K562 (cell line): ENCODE results near the gene DOK3. TPM values are rescaled to one million over a fixed set of nuclear protein-coding genes. Genes with fewer than 3 reads are reported as not detected.

Experiments
- CHD2 ChIP-seq: IDR thresholded peaks from 2 replicates; pipeline ENCODE4 v1.6.1; 2011; ENCODE audit warnings: low read depth, low read length
- FOXK1 ChIP-seq: sonication (generic); formaldehyde crosslinking; IDR thresholded peaks from 2 replicates; pipeline ENCODE4 v1.8.0; 2022; ENCODE audit warnings: missing genetic modification reagents, mild to moderate bottlenecking, borderline replicate concordance
- GATAD2A ChIP-seq: fragments of 450-650 bp; IDR thresholded peaks from 2 replicates; pipeline ENCODE4 v1.6.1; 2017
- MAFF ChIP-seq: IDR thresholded peaks from 2 replicates; pipeline ENCODE4 v1.6.1; 2012; ENCODE audit warnings: low read length, improper control_type of control experiment
- NR3C1 ChIP-seq: sonication (generic); formaldehyde crosslinking; IDR thresholded peaks from 2 replicates; pipeline ENCODE4 v1.8.1; 2022; ENCODE audit warnings: missing genetic modification reagents
- TRIM28 ChIP-seq: fragments of 450-650 bp; IDR thresholded peaks from 2 replicates; pipeline ENCODE4 v1.6.1; 2017
- ZNF785 ChIP-seq: fragments of 250-450 bp; sonication (Bioruptor Pico); IDR thresholded peaks from 2 replicates; pipeline ENCODE4 v1.4.0; 2020; ENCODE audit warnings: mild to moderate bottlenecking
- polyA plus RNA-seq, 8 experiments: library from polyadenylated mRNA; depleted of rRNA in 4 of 8; stranded (reverse) in 5 of 8; unstranded in 3 of 8; fragments of >200 nt; fragmentation: Nextera tagmentation in 2 of 8; fragmentation: Illumina TruSeq in 1 of 8; extraction: Ambion mirVana in 2 of 8; extraction: Trizol in 1 of 8; gene quantifications; 2 replicates each; pipeline versions ENCODE4 v1.2.1 to v1.2.3, GENCODE V29; 2011 to 2014; ENCODE audit warnings: inconsistent platforms in 1 of 8, missing spikeins in 1 of 8
- total RNA-seq, 7 experiments: library from RNA; depleted of rRNA in 6 of 7; stranded (reverse); fragments of >200 nt in 6 of 7; fragmentation: Illumina TruSeq in 2 of 7; extraction: Trizol in 2 of 7; gene quantifications; 2 replicates each; pipeline versions ENCODE4 v1.2.1 to v1.2.3, GENCODE V29; 2011 to 2021; ENCODE audit warnings: low replicate concordance in 1 of 7
- TF ChIP-seq, protein P1 (sequence below), 2 experiments: fragments of 150-350 bp in 1 of 2; IDR thresholded peaks; 2 replicates each; pipeline ENCODE4 v1.6.1; 2012 to 2016; ENCODE audit warnings: low read depth in 2 of 2, low read length in 2 of 2, mild to moderate bottlenecking in 1 of 2, moderate library complexity in 1 of 2
- TF ChIP-seq, protein P2 (sequence below): sonication (generic); formaldehyde crosslinking; IDR thresholded peaks from 2 replicates; pipeline ENCODE4 v1.8.0; 2023; ENCODE audit warnings: missing genetic modification reagents, mild to moderate bottlenecking, borderline replicate concordance
- TF ChIP-seq, protein P3 (sequence below): fragments of 250-450 bp; sonication (Bioruptor Pico); IDR thresholded peaks from 2 replicates; pipeline ENCODE4 v1.8.0; 2022; ENCODE audit warnings: moderate library complexity, mild to moderate bottlenecking, inconsistent platforms
- TF ChIP-seq, protein P4 (sequence below): fragments of 150-350 bp; conservative IDR thresholded peaks from 2 replicates; pipeline ENCODE4 v1.6.1; 2014; ENCODE audit warnings: low read length
- TF ChIP-seq, protein P5 (sequence below), 3 experiments: IDR thresholded peaks in 2 of 3; conservative IDR thresholded peaks in 1 of 3; 2 replicates each; pipeline ENCODE4 v1.5.1; 2011 to 2012; ENCODE audit warnings: low read length in 3 of 3, mild to moderate bottlenecking in 3 of 3, control low read depth in 2 of 3, improper control_type of control experiment in 1 of 3, inconsistent platforms in 1 of 3, low read depth in 1 of 3, mixed read lengths in 1 of 3, moderate library complexity in 1 of 3; ENCODE audit not compliant: insufficient read depth in 2 of 3

The DOK3 gene
- total and polyA plus RNA-seq, 9 of the 15 experiments (the other 6 are each of a cell fraction or from before 2014, with no cell fraction given) = 1.3 to 23.0 (median 8.0) TPM

DNA sequence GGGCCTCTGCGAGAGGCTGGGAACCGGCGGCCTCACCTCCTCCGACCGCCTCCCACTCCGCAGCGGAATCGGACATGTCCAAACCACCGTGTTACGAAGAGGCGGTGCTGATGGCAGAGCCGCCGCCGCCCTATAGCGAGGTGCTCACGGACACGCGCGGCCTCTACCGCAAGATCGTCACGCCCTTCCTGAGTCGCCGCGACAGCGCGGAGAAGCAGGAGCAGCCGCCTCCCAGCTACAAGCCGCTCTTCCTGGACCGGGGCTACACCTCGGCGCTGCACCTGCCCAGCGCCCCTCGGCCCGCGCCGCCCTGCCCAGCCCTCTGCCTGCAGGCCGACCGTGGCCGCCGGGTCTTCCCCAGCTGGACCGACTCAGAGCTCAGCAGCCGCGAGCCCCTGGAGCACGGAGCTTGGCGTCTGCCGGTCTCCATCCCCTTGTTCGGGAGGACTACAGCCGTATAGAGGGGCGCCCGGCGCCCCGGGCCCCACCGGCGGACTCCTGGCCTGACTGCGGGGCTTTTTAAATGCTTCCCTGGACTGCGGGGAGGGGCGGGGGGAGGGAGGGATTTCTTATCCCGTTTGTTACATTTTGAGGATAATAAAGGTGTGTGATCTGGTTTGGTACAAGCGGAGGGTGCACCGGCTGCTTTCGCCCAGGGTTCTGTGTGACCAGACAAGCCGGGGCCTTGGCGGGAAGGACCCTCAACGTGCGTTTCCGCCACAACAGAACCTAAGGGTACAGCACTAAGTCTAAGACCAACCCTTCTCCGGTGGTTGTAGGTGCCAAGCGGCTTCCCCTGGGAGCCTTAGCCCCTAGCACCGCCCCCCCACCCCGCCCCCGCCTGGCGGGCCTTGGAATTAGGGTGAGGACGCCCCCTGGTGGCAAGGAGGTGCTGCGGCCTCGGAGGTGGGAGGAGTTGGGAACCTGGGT lies 53.7 kb downstream of the DOK3 start (continued):
- no peak for TF ChIP-seq MAFF
- TF ChIP-seq, protein P1, sequence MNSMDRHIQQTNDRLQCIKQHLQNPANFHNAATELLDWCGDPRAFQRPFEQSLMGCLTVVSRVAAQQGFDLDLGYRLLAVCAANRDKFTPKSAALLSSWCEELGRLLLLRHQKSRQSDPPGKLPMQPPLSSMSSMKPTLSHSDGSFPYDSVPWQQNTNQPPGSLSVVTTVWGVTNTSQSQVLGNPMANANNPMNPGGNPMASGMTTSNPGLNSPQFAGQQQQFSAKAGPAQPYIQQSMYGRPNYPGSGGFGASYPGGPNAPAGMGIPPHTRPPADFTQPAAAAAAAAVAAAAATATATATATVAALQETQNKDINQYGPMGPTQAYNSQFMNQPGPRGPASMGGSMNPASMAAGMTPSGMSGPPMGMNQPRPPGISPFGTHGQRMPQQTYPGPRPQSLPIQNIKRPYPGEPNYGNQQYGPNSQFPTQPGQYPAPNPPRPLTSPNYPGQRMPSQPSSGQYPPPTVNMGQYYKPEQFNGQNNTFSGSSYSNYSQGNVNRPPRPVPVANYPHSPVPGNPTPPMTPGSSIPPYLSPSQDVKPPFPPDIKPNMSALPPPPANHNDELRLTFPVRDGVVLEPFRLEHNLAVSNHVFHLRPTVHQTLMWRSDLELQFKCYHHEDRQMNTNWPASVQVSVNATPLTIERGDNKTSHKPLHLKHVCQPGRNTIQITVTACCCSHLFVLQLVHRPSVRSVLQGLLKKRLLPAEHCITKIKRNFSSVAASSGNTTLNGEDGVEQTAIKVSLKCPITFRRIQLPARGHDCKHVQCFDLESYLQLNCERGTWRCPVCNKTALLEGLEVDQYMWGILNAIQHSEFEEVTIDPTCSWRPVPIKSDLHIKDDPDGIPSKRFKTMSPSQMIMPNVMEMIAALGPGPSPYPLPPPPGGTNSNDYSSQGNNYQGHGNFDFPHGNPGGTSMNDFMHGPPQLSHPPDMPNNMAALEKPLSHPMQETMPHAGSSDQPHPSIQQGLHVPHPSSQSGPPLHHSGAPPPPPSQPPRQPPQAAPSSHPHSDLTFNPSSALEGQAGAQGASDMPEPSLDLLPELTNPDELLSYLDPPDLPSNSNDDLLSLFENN (IDR thresholded peaks at IDR 0.05; ENCODE audit: low read depth in 2 of 2, low read length in 2 of 2) = no peak
- TF ChIP-seq TRIM28 = no peak
- TF ChIP-seq, protein P2, sequence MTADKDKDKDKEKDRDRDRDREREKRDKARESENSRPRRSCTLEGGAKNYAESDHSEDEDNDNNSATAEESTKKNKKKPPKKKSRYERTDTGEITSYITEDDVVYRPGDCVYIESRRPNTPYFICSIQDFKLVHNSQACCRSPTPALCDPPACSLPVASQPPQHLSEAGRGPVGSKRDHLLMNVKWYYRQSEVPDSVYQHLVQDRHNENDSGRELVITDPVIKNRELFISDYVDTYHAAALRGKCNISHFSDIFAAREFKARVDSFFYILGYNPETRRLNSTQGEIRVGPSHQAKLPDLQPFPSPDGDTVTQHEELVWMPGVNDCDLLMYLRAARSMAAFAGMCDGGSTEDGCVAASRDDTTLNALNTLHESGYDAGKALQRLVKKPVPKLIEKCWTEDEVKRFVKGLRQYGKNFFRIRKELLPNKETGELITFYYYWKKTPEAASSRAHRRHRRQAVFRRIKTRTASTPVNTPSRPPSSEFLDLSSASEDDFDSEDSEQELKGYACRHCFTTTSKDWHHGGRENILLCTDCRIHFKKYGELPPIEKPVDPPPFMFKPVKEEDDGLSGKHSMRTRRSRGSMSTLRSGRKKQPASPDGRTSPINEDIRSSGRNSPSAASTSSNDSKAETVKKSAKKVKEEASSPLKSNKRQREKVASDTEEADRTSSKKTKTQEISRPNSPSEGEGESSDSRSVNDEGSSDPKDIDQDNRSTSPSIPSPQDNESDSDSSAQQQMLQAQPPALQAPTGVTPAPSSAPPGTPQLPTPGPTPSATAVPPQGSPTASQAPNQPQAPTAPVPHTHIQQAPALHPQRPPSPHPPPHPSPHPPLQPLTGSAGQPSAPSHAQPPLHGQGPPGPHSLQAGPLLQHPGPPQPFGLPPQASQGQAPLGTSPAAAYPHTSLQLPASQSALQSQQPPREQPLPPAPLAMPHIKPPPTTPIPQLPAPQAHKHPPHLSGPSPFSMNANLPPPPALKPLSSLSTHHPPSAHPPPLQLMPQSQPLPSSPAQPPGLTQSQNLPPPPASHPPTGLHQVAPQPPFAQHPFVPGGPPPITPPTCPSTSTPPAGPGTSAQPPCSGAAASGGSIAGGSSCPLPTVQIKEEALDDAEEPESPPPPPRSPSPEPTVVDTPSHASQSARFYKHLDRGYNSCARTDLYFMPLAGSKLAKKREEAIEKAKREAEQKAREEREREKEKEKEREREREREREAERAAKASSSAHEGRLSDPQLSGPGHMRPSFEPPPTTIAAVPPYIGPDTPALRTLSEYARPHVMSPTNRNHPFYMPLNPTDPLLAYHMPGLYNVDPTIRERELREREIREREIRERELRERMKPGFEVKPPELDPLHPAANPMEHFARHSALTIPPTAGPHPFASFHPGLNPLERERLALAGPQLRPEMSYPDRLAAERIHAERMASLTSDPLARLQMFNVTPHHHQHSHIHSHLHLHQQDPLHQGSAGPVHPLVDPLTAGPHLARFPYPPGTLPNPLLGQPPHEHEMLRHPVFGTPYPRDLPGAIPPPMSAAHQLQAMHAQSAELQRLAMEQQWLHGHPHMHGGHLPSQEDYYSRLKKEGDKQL (CRISPR knock-in tag) = no peak
- no peak for TF ChIP-seq ZNF785 (CRISPR knock-in tag)
- TF ChIP-seq GATAD2A = no peak
- TF ChIP-seq NR3C1 = no peak
- TF ChIP-seq, protein P3, sequence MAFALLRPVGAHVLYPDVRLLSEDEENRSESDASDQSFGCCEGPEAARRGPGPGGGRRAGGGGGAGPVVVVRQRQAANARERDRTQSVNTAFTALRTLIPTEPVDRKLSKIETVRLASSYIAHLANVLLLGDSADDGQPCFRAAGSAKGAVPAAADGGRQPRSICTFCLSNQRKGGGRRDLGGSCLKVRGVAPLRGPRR = no peak
- TF ChIP-seq, protein P4, sequence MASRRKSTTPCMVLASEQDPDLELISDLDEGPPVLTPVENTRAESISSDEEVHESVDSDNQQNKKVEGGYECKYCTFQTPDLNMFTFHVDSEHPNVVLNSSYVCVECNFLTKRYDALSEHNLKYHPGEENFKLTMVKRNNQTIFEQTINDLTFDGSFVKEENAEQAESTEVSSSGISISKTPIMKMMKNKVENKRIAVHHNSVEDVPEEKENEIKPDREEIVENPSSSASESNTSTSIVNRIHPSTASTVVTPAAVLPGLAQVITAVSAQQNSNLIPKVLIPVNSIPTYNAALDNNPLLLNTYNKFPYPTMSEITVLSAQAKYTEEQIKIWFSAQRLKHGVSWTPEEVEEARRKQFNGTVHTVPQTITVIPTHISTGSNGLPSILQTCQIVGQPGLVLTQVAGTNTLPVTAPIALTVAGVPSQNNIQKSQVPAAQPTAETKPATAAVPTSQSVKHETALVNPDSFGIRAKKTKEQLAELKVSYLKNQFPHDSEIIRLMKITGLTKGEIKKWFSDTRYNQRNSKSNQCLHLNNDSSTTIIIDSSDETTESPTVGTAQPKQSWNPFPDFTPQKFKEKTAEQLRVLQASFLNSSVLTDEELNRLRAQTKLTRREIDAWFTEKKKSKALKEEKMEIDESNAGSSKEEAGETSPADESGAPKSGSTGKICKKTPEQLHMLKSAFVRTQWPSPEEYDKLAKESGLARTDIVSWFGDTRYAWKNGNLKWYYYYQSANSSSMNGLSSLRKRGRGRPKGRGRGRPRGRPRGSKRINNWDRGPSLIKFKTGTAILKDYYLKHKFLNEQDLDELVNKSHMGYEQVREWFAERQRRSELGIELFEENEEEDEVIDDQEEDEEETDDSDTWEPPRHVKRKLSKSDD = 0 out of 2 replicates have a peak, but pooled peaks have one; percentile 47
- TF ChIP-seq, protein P5, sequence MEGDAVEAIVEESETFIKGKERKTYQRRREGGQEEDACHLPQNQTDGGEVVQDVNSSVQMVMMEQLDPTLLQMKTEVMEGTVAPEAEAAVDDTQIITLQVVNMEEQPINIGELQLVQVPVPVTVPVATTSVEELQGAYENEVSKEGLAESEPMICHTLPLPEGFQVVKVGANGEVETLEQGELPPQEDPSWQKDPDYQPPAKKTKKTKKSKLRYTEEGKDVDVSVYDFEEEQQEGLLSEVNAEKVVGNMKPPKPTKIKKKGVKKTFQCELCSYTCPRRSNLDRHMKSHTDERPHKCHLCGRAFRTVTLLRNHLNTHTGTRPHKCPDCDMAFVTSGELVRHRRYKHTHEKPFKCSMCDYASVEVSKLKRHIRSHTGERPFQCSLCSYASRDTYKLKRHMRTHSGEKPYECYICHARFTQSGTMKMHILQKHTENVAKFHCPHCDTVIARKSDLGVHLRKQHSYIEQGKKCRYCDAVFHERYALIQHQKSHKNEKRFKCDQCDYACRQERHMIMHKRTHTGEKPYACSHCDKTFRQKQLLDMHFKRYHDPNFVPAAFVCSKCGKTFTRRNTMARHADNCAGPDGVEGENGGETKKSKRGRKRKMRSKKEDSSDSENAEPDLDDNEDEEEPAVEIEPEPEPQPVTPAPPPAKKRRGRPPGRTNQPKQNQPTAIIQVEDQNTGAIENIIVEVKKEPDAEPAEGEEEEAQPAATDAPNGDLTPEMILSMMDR (IDR thresholded peaks at IDR 0.05 in 2 of 3, conservative IDR thresholded peaks at IDR 0.05 in 1 of 3; ENCODE audit: insufficient read depth in 2 of 3, low read depth in 1 of 3, low read length in 3 of 3) = peak; percentile 87 to 99 (median 99)
- TF ChIP-seq FOXK1 = 0 out of 2 replicates have a peak, but pooled peaks have one; percentile 22
- 0 out of 2 replicates have a peak, but pooled peaks have one; percentile 9 for TF ChIP-seq CHD2
